A549 (cell line): ENCODE measurements around the gene CIAO3. TPM values are rescaled to one million over a fixed set of nuclear protein-coding genes. Genes with fewer than 3 reads are reported as not detected.

Experiments used
- ATAC-seq, 2 experiments: fragments of 200-7000 bp in 1 of 2; fragments of >200 bp in 1 of 2; cut with Nextera tagmentation in 1 of 2; cut with Tn5 transposase in 1 of 2; 3 replicates each; pipeline versions ENCODE4 v1.8.0 to v1.9.1; 2018 to 2020; ENCODE audit warnings: mild to moderate bottlenecking in 1 of 2, moderate library complexity in 1 of 2
- CTCF ChIA-PET: fragments of 300-600 bp; sonication (Branson Sonifier 250); formaldehyde crosslinking; extraction: SDS; loops from one replicate; lab custom pipeline; 2021; ENCODE audit warnings: antibody characterized with exemption, inconsistent platforms; lab: Yijun Ruan, JAX
- POLR2A ChIA-PET: fragments of 350-600 bp; formaldehyde crosslinking; extraction: SDS; loops from one replicate; lab custom pipeline; 2021; ENCODE audit warnings: antibody characterized with exemption, inconsistent platforms; lab: Yijun Ruan, JAX
- DNase-seq, 2 experiments: peaks; one replicate each; pipeline versions ENCODE4 v3.0.0 to v3.0.0-alpha.2; 2011 to 2016; ENCODE audit warnings: low read depth in 1 of 2, low spot score in 1 of 2
- FAIRE-seq: peaks from 2 replicates; lab custom pipeline; 2011; peaks lifted over from hg19 to GRCh38; lab: Jason Lieb, UNC
- H3K27ac ChIP-seq, 2 experiments: fragments of >200 bp; sonication (Bioruptor Twin); formaldehyde crosslinking; 3 replicates each; pipeline ENCODE4 v1.5.1; 2016 to 2017
- H3K4me1 ChIP-seq: fragments of >200 bp; sonication (Bioruptor Twin); formaldehyde crosslinking; 3 replicates; pipeline ENCODE4 v1.6.1; 2016
- H3K4me2 ChIP-seq: fragments of >200 bp; sonication (Bioruptor Twin); formaldehyde crosslinking; 3 replicates; pipeline ENCODE4 v1.6.1; 2016
- H3K4me3 ChIP-seq: fragments of >200 bp; sonication (Bioruptor Twin); formaldehyde crosslinking; 3 replicates; pipeline ENCODE4 v1.5.1; 2016
- H3K9me3 ChIP-seq: fragments of >200 bp; sonication (Bioruptor Twin); formaldehyde crosslinking; 3 replicates; pipeline ENCODE4 v1.6.1; 2016
- CBX2 ChIP-seq: fragments of 200-600 bp; sonication (generic); IDR thresholded peaks from 2 replicates; pipeline ENCODE4 v1.6.1; 2016; ENCODE audit warnings: low read depth, mild to moderate bottlenecking, borderline replicate concordance
- E2F6 ChIP-seq: IDR thresholded peaks from 2 replicates; pipeline ENCODE4 v1.6.1; 2012; ENCODE audit warnings: low read depth, borderline replicate concordance
- ELK1 ChIP-seq: fragments of 150-350 bp; IDR thresholded peaks from 2 replicates; pipeline ENCODE4 v1.6.1; 2014; ENCODE audit warnings: low read depth, mild to moderate bottlenecking, low read length
- EP300 ChIP-seq, 2 experiments: fragments of >200 bp; sonication (Bioruptor Twin); formaldehyde crosslinking; IDR thresholded peaks; 2 replicates in 1 of 2; 3 replicates in 1 of 2; pipeline ENCODE4 v1.6.1; 2016 to 2017
- FOSL2 ChIP-seq, 2 experiments: fragments of 450-650 bp in 1 of 2; fragments of >200 bp in 1 of 2; sonication (Bioruptor Twin) in 1 of 2; formaldehyde crosslinking; IDR thresholded peaks; 2 replicates each; pipeline versions ENCODE4 v1.5.0 to v1.6.1; 2016 to 2020; ENCODE audit warnings: mild to moderate bottlenecking in 1 of 2, moderate library complexity in 1 of 2
- HOXB13 ChIP-seq: fragments of 250-450 bp; sonication (Bioruptor Pico); IDR thresholded peaks from 2 replicates; pipeline ENCODE4 v1.5.0; 2020; ENCODE audit warnings: low read depth, mild to moderate bottlenecking, moderate library complexity
- JUN ChIP-seq, 2 experiments: fragments of >200 bp; sonication (Bioruptor Twin); formaldehyde crosslinking; IDR thresholded peaks; 2 replicates in 1 of 2; 3 replicates in 1 of 2; pipeline ENCODE4 v1.6.1; 2016 to 2017
- JUNB ChIP-seq: fragments of >200 bp; sonication (Bioruptor Twin); formaldehyde crosslinking; IDR thresholded peaks from 2 replicates; pipeline ENCODE4 v1.6.1; 2016
- MAFK ChIP-seq: fragments of 450-650 bp; IDR thresholded peaks from 2 replicates; pipeline ENCODE4 v1.6.1; 2014; ENCODE audit not compliant: partially characterized antibody
- NFE2L2 ChIP-seq: fragments of 150-350 bp; conservative IDR thresholded peaks from 2 replicates; pipeline ENCODE4 v1.6.1; 2014; ENCODE audit warnings: low read length
- NR3C1 ChIP-seq: fragments of >200 bp; sonication (Bioruptor Twin); formaldehyde crosslinking; IDR thresholded peaks from 3 replicates; pipeline ENCODE4 v1.6.1; 2017
- PBX3 ChIP-seq: IDR thresholded peaks from 2 replicates; pipeline ENCODE4 v1.6.1; 2012
- POLR2A ChIP-seq: IDR thresholded peaks from 2 replicates; pipeline ENCODE4 v1.6.1; 2012; ENCODE audit warnings: mild to moderate bottlenecking, low read length
- RAD21 ChIP-seq, 2 experiments: fragments of >200 bp in 1 of 2; sonication (Bioruptor Twin) in 1 of 2; formaldehyde crosslinking in 1 of 2; IDR thresholded peaks in 1 of 2; conservative IDR thresholded peaks in 1 of 2; 2 replicates in 1 of 2; 3 replicates in 1 of 2; pipeline ENCODE4 v1.6.1; 2012 to 2018; ENCODE audit warnings: inconsistent platforms in 1 of 2
- RARB ChIP-seq: fragments of 250-450 bp; sonication (Bioruptor Pico); IDR thresholded peaks from 2 replicates; pipeline ENCODE4 v1.8.0; 2021; ENCODE audit warnings: mild to moderate bottlenecking, moderate library complexity
- RCOR1 ChIP-seq: fragments of 150-350 bp; IDR thresholded peaks from 2 replicates; pipeline ENCODE4 v1.6.1; 2014; ENCODE audit warnings: antibody characterized with exemption, low read length, low read depth
- SMC3 ChIP-seq: fragments of >200 bp; sonication (Bioruptor Twin); formaldehyde crosslinking; IDR thresholded peaks from 3 replicates; pipeline ENCODE4 v1.6.1; 2018; ENCODE audit warnings: inconsistent platforms
- WGBS: methylation state at CpG from one replicate; pipeline ENCODE4 v1.1.6; 2017; ENCODE audit errors: missing lambda C conversion rate; 5-methylcytosine and 5-hydroxymethylcytosine counted together
- polyA plus RNA-seq, 4 experiments: library from polyadenylated mRNA; depleted of rRNA in 3 of 4; stranded (reverse); fragments of >200 nt; fragmentation: RNase III in 1 of 4; extraction: RNeasy Plus Mini Kit Qiagen cat#74134 plus additional on column Dnase treatment in 1 of 4; gene quantifications; 2 replicates in 3 of 4; 3 replicates in 1 of 4; pipeline ENCODE4 v1.2.3, GENCODE V29; 2011 to 2017

CIAO3 gene
- polyA plus RNA-seq, 2 of the 4 experiments (the other 2 are of a cell fraction), result 17.4 to 23.0 TPM

GRCh38 chr16:725463-726187, 15.2 kb downstream of the CIAO3 start:
- no peak overlapping the region for H3K4me3 ChIP-seq
- H3K27ac ChIP-seq, result no peak overlapping the region
- no peak overlapping the region for H3K4me2 ChIP-seq
- TF ChIP-seq ELK1, result no peak
- TF ChIP-seq E2F6, result no peak
- TF ChIP-seq PBX3, result 0 out of 2 replicates have a peak, but pooled peaks have one; percentile 12
- TF ChIP-seq POLR2A, result peak; percentile 4; the same call in 1 of the 2 replicates
- ChIA-PET POLR2A (interaction anchor here (1.2 to 4.2 kb wide), 2 partner anchors 10 to 14 kb away, joined by 5 to 23 read pairs; partner anchors contain the start of gene METRN), CTCF (interaction anchor here (0.7 to 28.0 kb wide), 6 partner anchors 7 to 60 kb away, joined by 3 to 656 read pairs (median 10); partner anchors contain the start of genes ANTKMT, CCDC78, CIAO3 and FBXL16)
- FAIRE-seq (no peak), ATAC-seq (no peak), DNase-seq (no peak)
- peaks cover 21% of the 10 kb centered on the region for H3K4me1 ChIP-seq
- 86% methylated on average over 13 of the region's 23 CpGs for WGBS
- H3K9me3 ChIP-seq, result no peaks in the 10 kb centered on the region

GRCh38 chr16:725041-725376, 15.8 kb downstream of the CIAO3 start:
- Histone ChIP-seq H3K4me3 (no peak overlapping the region), H3K4me2 (no peak overlapping the region), H3K9me3 (no peaks in the 10 kb centered on the region), H3K27ac (no peak overlapping the region), H3K4me1 (peaks cover 23% of the 10 kb centered on the region)
- 100% methylated on average over 2 of the region's 7 CpGs for WGBS
- no peak for ATAC-seq
- ChIA-PET POLR2A (interaction anchor here (1.2 to 4.2 kb wide), 2 partner anchors 9 to 13 kb away, joined by 5 to 23 read pairs; partner anchors contain the start of gene METRN), CTCF (interaction anchor here (0.7 to 28.0 kb wide), 5 partner anchors 8 to 61 kb away, joined by 3 to 656 read pairs (median 17); partner anchors contain the start of genes ANTKMT, CCDC78, CIAO3 and FBXL16)
- no peak for FAIRE-seq
- no peak for TF ChIP-seq FOSL2 (IDR thresholded peaks at IDR 0.05)
- TF ChIP-seq FOSL2 (CRISPR knock-in tag; IDR thresholded peaks at IDR 0.05), result no peak
- peak; percentile 31; the same call in 1 of the 2 replicates for TF ChIP-seq PBX3
- DNase-seq, result no peak

- no peak for DNase-seq
- TF ChIP-seq PBX3 (peak; percentile 52; the same call in 1 of the 2 replicates), SMC3 (no peak)
- no peaks in the 10 kb centered on the region for H3K9me3 ChIP-seq
- POLR2A ChIA-PET, result interaction anchor here (0.6 to 4.2 kb wide), 2 partner anchors 9 to 12 kb away, joined by 3 to 23 read pairs; partner anchors contain the start of gene METRN
- CTCF ChIA-PET, result interaction anchor here (0.6 to 28.0 kb wide), 5 partner anchors 8 to 333 kb away, joined by 3 to 656 read pairs (median 17); partner anchors contain the start of genes ANTKMT, CCDC78, CIAO3 and FBXL16
- ATAC-seq, result no peak
- FAIRE-seq, result no peak
- peaks cover 29% of the 10 kb centered on the region for H3K4me1 ChIP-seq
- no peak overlapping the region for H3K4me2 ChIP-seq
- H3K4me3 ChIP-seq, result no peak overlapping the region
- 80% methylated on average over 20 of the region's 29 CpGs for WGBS
- no peak overlapping the region for H3K27ac ChIP-seq
These were observed 16.4 kb downstream of the CIAO3 start for GRCh38 chr16:724188-725040.

GRCh38 chr16:723695-724094, 17.1 kb downstream of the CIAO3 start:
- Histone ChIP-seq H3K27ac (no peak overlapping the region), H3K4me1 (peaks cover 32% of the 10 kb centered on the region), H3K4me3 (no peak overlapping the region), H3K4me2 (no peak overlapping the region), H3K9me3 (no peaks in the 10 kb centered on the region)
- ATAC-seq (no peak), FAIRE-seq (no peak), DNase-seq (no peak)
- CTCF ChIA-PET, result interaction anchor here (1.1 to 28.0 kb wide), 3 partner anchors 9 to 62 kb away, joined by 3 to 656 read pairs (median 656); partner anchors contain the start of genes ANTKMT, CCDC78, CIAO3 and FBXL16
- POLR2A ChIA-PET, result interaction anchor here (0.6 to 4.2 kb wide), 2 partner anchors 8 to 11 kb away, joined by 3 to 23 read pairs; partner anchors contain the start of gene METRN
- WGBS, result 95% methylated on average over 4 of the region's 9 CpGs
- TF ChIP-seq ELK1 (no peak), RARB (no peak), NR3C1 (no peak), POLR2A (no peak), JUNB (no peak), RAD21 (conservative IDR thresholded peaks at IDR 0.05 in 1 of 2, IDR thresholded peaks at IDR 0.05 in 1 of 2) (no peak), SMC3 (no peak), JUN (IDR thresholded peaks at IDR 0.05) (no peak), RCOR1 (no peak), EP300 (IDR thresholded peaks at IDR 0.05) (no peak), NFE2L2 (no peak), HOXB13 (CRISPR knock-in tag) (no peak), MAFK (no peak), CBX2 (no peak)
